ENCODE results near the gene SOCS6. TPM values are rescaled to one million over a fixed set of nuclear protein-coding genes. Genes with fewer than 3 reads are reported as not detected.

The SOCS6 gene
- total RNA-seq, 3 donors from 2014 or later (not counting 1 experiment from before 2014, with no cell fraction given) = 2.5 to 8.1 (median 4.7) TPM

DNA sequence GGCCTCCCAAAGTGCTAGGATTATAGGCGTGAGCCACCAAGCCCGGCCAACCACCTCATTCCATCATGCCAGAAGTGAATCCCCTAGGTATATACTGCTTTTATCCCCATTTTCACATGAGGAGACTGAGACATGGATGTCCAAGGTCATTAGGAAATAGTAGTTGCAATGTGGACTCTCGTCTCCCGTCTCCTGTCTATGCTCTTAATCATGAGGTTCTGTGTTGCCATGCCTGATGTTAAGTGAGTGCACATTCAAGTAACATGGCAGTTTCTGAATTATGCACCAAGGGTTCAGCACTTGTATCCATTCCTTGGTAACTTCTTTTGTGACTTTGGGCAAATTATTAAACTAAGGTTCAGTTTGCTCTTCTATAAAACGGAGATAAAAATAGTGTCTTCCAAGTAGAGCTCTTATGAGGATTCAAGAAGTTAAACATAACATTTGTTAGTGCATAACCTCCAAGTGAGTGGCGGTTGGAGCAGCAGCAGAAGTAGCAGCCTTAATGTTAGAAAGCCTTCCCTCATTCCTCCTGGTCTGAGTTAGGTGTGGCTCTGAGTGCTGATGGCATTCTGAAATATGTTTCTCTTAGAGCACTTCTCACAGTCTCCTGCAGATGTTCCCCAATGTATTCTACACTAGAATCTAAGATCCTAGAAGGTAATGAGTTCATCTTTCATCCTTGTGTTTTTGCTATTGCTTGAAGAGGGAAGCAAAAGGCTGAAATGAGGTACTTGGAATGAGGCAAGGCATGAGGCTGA lies 21.9 kb downstream of the SOCS6 start:
- Histone ChIP-seq H3K4me3 (ENCODE audit: low read length) (no peak overlapping the region), H3K27me3 (ENCODE audit: control insufficient read depth, insufficient read depth, low read length) (no peaks in the 10 kb centered on the region), H3K4me1 (ENCODE audit: control insufficient read depth, insufficient read depth, low read length) (no peaks in the 10 kb centered on the region), H3K36me3 (ENCODE audit: control insufficient read depth, insufficient read depth, low read length) (no peaks in the 10 kb centered on the region), H3K9me3 (ENCODE audit: control insufficient read depth, insufficient read depth, low read length) (peaks cover 3% of the 10 kb centered on the region), H3K27ac (ENCODE audit: low read length) (no peak overlapping the region)
- Mint-ChIP-seq H3K4me1 (peaks cover 4 to 17% of the 10 kb centered on the region in 2 donors), H3K36me3 (no peaks in the 10 kb centered on the region), H3K27me3 (ENCODE audit: low read depth in 2 of 2) (no peaks in the 10 kb centered on the region), H3K9me3 (peaks cover 2 to 4% of the 10 kb centered on the region in 2 donors), H3K27ac (no peak overlapping the region), H3K4me3 (no peak overlapping the region)
- TF ChIP-seq, protein P1, sequence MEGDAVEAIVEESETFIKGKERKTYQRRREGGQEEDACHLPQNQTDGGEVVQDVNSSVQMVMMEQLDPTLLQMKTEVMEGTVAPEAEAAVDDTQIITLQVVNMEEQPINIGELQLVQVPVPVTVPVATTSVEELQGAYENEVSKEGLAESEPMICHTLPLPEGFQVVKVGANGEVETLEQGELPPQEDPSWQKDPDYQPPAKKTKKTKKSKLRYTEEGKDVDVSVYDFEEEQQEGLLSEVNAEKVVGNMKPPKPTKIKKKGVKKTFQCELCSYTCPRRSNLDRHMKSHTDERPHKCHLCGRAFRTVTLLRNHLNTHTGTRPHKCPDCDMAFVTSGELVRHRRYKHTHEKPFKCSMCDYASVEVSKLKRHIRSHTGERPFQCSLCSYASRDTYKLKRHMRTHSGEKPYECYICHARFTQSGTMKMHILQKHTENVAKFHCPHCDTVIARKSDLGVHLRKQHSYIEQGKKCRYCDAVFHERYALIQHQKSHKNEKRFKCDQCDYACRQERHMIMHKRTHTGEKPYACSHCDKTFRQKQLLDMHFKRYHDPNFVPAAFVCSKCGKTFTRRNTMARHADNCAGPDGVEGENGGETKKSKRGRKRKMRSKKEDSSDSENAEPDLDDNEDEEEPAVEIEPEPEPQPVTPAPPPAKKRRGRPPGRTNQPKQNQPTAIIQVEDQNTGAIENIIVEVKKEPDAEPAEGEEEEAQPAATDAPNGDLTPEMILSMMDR (IDR thresholded peaks at IDR 0.05) = no peak
- DNase-seq (no peak), ATAC-seq (no peak)
- intact Hi-C loops (cut with micrococcal nuclease) = no loop called here
- 95% methylated on average over 6 of the region's 6 CpGs for WGBS (ENCODE audit: insufficient coverage)

GRCh38 chr18:70311726-70312125 lies 22.9 kb downstream of the SOCS6 start:
- intact Hi-C loops (cut with micrococcal nuclease) = no loop called here
- Histone ChIP-seq H3K36me3 (ENCODE audit: control insufficient read depth, insufficient read depth, low read length) (no peaks in the 10 kb centered on the region), H3K27me3 (ENCODE audit: control insufficient read depth, insufficient read depth, low read length) (no peaks in the 10 kb centered on the region), H3K9me3 (ENCODE audit: control insufficient read depth, insufficient read depth, low read length) (peaks cover 3% of the 10 kb centered on the region), H3K27ac (ENCODE audit: low read length) (no peak overlapping the region), H3K4me3 (ENCODE audit: low read length) (no peak overlapping the region), H3K4me1 (ENCODE audit: control insufficient read depth, insufficient read depth, low read length) (no peaks in the 10 kb centered on the region)
- H3K4me1 Mint-ChIP-seq = peaks cover 0 to 17% of the 10 kb centered on the region in 2 donors
- H3K36me3 Mint-ChIP-seq = no peaks in the 10 kb centered on the region
- no peak overlapping the region for H3K27ac Mint-ChIP-seq
- ATAC-seq (no peak), DNase-seq (no peak)
- TF ChIP-seq, protein P1 (IDR thresholded peaks at IDR 0.05) = no peak
- no peaks in the 10 kb centered on the region for H3K27me3 Mint-ChIP-seq (ENCODE audit: low read depth in 2 of 2)
- 67% methylated on average over 1 of the region's 2 CpGs for WGBS (ENCODE audit: insufficient coverage)
- H3K9me3 Mint-ChIP-seq = peaks cover 2 to 4% of the 10 kb centered on the region in 2 donors
- no peak overlapping the region for H3K4me3 Mint-ChIP-seq

DNA sequence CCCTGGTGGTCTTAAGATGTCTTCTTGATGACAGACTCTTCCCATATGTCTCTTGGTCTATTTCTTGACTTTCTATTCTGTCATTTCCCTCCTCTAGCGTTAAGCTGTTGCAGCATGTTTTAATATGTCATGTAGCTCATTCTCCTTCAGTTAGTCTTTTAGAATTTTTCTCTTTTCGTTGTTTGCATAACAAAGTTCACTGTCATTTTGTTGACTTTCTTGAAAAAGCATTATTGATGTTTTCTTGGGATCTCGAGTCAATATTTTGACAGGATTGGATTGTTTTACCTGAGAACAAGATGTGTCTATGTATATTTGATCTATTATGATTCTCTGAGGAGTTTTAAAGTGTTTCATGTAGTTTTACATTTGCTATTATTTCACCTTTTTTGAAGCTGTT lies 24.8 kb downstream of the SOCS6 start:
- no peak overlapping the region for H3K4me3 Mint-ChIP-seq
- intact Hi-C loops (cut with micrococcal nuclease) = no loop called here
- no peaks in the 10 kb centered on the region for H3K27me3 ChIP-seq (ENCODE audit: control insufficient read depth, insufficient read depth, low read length)
- no peaks in the 10 kb centered on the region for H3K36me3 Mint-ChIP-seq
- H3K4me3 ChIP-seq (ENCODE audit: low read length) = no peak overlapping the region
- H3K4me1 Mint-ChIP-seq = peaks cover 0 to 16% of the 10 kb centered on the region in 2 donors
- H3K4me1 ChIP-seq (ENCODE audit: control insufficient read depth, insufficient read depth, low read length) = no peaks in the 10 kb centered on the region
- H3K9me3 Mint-ChIP-seq = peaks cover under 1 to 2% of the 10 kb centered on the region in 2 donors
- no peak for DNase-seq
- TF ChIP-seq, protein P1 (IDR thresholded peaks at IDR 0.05) = no peak
- no peaks in the 10 kb centered on the region for H3K36me3 ChIP-seq (ENCODE audit: control insufficient read depth, insufficient read depth, low read length)
- no peaks in the 10 kb centered on the region for H3K27me3 Mint-ChIP-seq (ENCODE audit: low read depth in 2 of 2)
- no peak for ATAC-seq
- H3K27ac ChIP-seq (ENCODE audit: low read length) = no peak overlapping the region
- H3K9me3 ChIP-seq (ENCODE audit: control insufficient read depth, insufficient read depth, low read length) = no peaks in the 10 kb centered on the region
- WGBS (ENCODE audit: insufficient coverage) = 84% methylated on average over 3 of the region's 3 CpGs
- no peak overlapping the region for H3K27ac Mint-ChIP-seq

Data from natural killer cell (primary cell).